Suppressor macrophage treated with lipopolysaccharide for 1 hour (primary cell): ENCODE data around the gene LAMA5.

ENCODE experiments used
- DNase-seq, 3 donors: peaks; one replicate each; pipeline ENCODE4 v3.0.0-alpha.2; 2020 to 2022

Gene LAMA5

DNA sequence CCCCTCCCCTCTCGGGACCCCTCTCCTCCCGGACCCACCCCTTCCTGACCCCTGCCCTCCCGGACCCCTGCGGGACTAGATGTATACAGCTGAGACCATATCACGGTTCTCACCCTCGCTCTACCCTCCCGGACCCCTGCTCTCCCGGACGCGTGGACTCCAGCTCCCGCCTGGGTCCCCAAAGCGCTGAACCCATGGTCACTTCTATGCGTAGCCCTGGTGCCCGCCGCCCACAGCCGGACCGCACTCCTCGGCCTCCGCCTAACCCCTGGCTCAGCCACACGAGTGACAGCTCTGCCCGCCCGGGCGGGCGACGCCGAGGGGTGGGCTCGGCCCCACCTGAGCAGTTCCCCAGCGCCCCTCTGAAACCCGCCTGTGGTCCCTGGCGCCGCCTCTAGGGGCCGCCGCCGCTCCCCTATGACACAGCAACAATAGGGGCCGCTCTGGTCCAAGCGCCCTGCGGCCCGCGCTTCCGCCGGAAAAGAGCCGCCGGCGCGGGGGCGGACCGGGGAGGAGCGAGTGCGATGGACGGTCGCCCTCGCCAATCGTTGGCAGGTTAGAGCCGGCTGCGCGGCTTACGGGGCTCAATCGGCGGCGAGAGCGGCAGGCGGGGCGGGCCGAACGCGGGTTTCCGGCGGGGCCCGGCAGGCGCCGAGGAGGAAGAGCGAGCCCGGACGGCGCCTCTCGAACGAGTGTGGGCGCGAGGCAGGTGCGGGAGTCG lies 64.6 kb downstream of the LAMA5 start, which contains the start of gene ADRM1:
Gene ADRM1, plus strand, starts transcription at position 657 of the 721 bp plus-strand sequence. CDS start 572 bp downstream, outside the sequence.
- DNase-seq: peak; percentile 99 to 100 (median 99)

- DNase-seq: peak; percentile 97 to 98 (median 98)
These were observed 65.3 kb downstream of the LAMA5 start for GRCh38 chr20:62301773-62302340.

GRCh38 chr20:62301111-62301668 lies 65.9 kb downstream of the LAMA5 start:
- DNase-seq: no peak

- no peak for DNase-seq
These were observed 66.8 kb downstream of the LAMA5 start for GRCh38 chr20:62300319-62300718.

DNA sequence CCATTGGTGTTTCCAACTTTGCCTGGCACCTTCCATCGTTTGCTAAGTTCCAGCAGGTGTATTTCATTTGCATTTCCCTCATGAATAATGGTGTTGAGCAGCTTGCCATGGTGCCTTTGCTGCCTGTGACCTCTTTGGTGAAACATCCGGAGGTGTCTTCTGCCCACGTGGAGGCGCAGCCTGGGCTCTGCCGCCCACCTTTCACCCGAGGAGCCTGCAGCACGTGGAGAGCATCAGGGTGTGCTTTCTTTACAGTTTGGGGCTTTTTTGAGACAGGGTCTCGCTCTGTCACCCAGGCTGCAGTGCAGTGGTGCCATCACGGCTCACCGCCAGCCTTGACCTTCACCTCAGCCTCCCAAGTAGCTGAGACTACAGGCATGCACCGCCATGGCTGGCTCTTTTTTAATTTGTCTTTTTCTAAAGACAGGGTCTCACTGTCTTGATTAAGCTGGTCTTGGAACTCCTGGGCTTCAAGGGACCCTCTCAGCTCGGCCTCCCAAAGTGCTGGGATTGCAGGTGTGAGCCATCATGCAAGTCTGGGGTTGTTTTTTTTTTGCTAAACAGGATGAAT lies 67.4 kb downstream of the LAMA5 start:
- no peak for DNase-seq

DNA sequence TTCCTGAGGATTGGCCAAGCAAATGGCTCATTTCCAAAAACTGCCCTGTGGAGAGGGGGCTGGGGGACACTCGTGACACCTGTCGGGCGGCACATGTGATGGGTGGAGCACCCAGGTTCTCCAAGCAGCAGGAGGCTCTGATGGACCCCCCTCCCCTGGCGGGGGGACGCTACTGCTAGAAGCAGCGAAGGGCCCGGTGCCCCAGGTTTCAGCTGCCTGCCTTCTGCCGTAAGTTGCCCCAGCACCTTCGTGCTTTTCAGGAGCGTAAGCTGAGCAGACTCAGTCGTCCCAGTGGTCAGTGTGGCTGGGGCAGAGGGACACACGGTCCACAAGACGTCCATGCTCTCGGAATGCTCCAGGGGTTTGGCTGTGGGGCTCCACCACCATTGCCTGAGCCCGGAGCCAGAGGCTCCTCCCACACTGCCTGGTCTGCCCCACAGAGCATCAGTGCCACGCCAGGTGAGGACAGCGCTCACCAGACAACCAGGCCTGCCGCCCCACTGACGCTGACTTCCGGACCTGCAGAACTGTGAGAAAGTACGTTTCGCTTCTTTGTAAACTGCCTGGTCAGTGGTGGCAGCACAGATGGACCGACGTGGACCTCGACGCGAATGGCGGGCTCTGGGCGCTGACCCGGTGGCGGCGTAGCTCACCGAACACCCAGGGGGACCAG lies 68.4 kb downstream of the LAMA5 start:
- DNase-seq: no peak

DNA sequence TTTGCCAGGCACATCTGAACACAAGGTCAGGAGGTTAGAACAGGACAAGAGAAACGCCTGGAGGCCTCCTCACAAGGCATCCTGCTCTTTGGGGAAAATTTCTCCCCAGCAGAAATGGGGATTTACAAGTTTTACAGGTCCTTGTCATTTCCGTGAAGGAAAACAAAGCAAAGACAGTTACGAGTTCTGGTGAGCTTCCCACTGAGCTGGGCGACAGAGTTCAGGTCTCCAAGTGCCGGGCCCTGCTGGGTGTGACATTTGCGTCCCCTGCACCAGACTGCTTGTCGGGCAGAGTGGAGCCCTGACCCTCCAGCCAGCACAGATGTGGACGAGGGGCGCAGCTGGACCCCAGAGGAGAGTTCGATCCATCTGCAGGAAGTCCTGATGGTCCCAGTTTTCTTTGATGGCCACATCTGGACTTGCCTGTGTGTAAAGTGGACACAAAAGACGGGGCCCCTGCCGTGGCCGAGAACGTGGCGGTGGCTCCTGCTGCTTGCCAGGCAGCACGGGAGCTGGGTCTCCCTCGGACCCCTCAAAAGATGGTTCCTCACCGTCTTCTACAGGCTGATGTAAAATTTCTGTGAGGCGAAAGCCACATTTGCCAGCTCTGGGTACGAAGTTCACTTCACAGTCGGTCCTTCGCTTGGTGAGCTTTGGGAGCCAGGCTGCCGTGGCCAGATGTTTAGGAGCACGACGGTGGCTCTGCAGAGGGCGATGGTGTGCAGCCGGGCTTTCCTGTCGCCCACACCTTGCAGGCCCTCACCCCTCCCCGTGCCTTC lies 69.5 kb downstream of the LAMA5 start:
- no peak for DNase-seq

- DNase-seq: no peak
These were observed 70.2 kb downstream of the LAMA5 start for GRCh38 chr20:62296724-62297448.

DNA sequence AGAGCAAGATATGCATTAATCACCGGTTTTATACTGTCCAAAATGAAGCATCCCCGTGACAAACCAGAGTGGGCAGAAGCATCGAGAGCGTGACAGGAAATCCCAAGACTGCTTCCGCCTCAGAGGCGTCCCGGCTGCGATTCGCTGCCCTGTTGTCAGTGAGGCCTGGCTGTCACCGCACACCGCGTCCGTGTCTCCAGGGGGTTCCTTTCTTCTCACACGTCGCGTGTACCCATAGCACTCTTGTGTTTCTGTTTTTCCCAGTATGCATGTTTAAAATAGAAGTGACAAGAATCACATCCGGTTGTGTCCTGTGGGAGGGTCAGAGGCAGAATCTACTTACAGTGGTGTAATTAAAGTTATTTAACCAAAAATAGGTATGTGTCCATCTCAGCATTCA lies 72.6 kb downstream of the LAMA5 start:
- no peak for DNase-seq

DNA sequence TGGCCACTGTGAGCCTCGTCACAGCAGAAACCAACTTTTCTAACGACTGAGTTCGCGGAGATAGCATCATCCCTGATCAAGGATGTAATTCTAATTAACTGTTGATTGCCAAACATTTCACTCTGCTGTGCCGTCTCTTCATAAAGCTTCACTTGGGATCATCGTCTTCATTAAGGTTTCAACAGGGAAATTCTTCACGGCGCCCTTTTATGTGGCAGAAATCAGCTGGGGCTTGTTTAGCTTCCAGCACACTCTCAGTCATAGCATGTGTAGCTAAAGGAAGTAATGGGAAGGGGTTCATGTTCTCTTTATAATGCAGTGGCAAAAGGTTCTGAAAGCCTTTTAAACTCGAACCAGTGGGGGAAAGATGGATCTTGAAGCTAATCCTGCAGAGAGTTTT lies 73.2 kb downstream of the LAMA5 start:
- DNase-seq: no peak

DNA sequence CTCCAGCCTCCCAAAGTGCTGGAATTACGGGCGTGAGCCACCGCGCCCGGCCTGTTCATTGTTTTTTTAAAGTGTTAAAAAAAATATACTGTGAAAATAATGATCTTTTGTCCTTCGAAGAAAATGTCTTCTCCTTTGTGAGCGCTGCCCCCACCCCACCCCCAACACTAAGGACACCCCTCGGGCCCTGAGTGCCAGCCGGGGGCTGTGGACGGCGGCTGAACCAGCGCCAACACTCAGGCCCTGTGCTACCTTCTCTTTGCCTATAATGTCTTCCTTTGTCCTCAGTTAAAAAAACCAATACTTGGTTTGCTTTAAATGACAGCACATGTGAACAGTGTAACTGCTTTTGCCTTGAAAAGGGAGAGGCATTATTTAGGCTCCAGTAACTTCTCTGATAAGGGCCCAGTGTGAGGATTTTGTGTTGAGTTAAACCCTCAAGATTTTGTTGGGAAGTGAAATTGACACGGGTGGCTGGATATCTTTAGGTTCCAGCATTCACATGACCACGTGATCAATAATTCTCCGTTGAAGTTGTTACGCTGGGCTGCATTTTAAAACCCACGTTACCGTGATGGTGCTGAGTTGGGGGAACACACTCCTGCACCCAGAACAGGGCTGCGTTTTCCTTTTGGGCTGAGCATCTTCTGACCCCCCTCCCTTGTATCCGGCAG lies 73.9 kb downstream of the LAMA5 start:
- no peak for DNase-seq

DNA sequence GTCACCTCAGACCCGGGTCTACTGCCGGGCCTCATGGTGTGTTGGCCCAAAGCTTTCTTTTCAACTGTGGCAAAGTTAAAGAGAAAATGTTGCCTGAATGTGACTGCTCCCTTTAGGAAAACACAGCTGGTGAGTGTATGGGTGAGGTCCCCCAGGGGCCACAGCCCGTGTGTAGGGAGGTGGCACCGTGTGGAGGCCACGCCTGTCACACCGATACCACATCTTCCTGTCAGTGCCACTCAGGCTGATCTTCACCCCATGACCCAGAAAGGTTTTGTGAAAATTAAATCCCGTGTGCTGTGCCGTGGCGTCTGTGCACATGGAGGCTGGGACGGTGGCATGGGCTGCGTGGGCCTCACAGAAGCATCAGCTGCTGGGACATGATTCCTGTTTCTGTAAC lies 75.0 kb downstream of the LAMA5 start:
- DNase-seq: no peak

GRCh38 chr20:62291251-62292066 lies 75.7 kb downstream of the LAMA5 start:
- DNase-seq: no peak

GRCh38 chr20:62289898-62290297 lies 77.2 kb downstream of the LAMA5 start:
- DNase-seq: no peak

- DNase-seq: no peak
These were observed 78.0 kb downstream of the LAMA5 start for GRCh38 chr20:62289131-62289530.

- no peak for DNase-seq
These were observed 78.5 kb downstream of the LAMA5 start for GRCh38 chr20:62288535-62289105.

DNA sequence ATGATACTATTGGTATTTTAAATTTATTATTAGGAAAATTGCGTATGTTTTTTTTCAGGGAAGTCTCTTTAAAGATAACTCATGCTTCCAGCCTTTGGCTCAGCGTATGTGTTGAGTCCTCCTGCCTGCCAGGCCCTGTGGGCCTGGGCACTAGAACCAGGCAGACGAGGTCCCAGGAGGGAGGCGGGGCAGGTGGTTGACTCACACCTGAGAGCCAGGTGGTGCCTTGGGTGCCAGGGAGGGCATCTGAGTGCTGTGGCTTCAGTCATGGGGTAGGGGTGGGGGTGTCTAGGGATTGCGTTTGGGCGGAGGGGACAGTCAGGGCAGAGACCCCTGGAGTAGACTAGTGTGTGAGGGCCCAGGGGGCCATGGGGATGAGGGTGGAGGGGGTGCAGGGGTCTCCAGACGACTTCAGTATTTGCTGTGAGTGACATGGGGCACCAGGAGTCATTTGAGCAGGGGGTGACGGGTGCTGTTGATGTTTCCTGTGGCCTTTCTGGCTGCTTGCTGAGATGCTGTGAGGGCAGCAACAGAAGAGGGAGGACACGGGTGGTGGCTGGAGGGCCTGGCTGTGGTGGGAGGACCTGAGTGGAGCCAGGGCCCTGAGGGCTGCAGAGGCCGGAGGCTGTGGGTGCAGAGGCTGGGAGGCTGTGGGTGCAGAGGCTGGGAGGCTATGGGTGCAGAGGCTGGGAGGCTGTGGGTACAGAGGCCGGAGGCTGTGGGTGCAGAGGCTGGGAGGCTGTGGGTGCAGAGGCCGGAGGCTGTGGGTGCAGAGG lies 79.2 kb downstream of the LAMA5 start:
- DNase-seq: no peak

DNA sequence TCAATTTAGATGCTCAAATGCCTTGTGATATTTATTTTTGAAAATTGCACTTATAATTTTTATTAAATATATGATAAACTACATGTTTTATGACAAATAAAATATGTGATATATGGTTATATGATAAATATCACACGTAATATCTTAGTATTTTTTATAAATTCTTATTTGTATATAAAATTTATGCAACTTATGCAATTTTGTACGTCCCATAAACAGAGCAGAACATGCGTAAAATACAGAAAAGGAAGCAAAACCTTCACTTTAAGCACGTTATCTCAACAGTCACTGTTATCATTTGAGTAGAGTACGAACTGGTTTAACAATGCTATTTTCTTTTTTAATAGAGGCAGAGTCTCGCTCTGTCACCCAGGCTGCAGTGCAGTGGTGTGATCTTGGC lies 80.0 kb downstream of the LAMA5 start:
- DNase-seq: no peak

DNA sequence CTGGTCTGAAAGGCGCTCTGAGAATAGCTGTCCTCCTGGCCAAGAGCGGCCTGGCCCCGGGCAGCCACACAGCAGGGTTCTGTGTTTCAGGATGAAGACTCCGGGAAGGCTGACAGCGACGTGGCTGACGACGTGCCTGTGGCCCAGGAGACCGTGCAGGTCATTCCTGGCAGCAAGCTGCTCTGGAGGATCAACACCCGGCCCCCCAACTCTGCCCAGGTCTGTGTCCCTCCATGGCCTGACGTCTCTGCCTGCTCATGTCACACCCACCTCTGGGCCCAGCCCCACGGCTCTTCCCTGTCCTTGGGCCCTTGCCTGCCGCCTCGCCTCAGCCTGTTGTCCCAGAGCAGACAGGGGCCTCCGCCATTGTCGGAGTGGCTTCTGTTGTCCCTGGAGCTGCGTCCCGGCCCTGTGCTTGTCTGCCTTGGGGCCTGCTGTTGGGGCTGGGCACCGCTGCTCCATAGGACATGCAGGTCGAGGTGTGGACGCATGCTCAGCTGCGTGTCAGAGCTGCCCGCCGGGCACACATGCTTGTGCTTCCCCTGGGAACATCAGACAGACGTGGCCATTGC lies 80.5 kb downstream of the LAMA5 start:
- DNase-seq: no peak
